ENCODE data around the gene CTSH. TPM values are rescaled to one million over a fixed set of nuclear protein-coding genes. Genes with fewer than 3 reads are reported as not detected.

Gene CTSH
- total RNA-seq, 1 experiment from 2014 or later, result 20.4 TPM

DNA sequence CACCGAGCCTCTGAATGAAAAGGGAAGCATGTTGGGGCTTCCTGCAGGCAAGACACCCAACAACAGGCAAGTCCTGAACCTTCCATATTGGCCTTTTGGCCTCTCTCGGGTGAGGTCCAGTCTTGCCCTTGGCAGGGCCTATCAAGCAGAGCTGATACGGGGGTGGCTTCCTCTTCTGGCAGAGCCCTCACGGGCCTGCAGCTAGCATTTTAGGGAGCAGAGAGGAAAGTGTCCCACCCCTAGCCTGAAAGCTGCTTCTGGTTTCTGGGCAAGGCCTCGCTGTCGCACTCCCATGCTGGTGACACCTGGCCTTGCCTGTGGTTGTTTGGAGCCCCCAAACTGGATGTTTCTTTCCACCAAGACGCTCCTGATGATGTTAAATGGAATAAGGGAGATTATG lies 31.8 kb upstream of the CTSH start (continued):
- TF ChIP-seq CTCF (IDR thresholded peaks at IDR 0.05), result no peak
- no peak for TF ChIP-seq SP1 (CRISPR knock-in tag; conservative IDR thresholded peaks at IDR 0.05)
- no peak for TF ChIP-seq ATF6 (CRISPR knock-in tag; IDR thresholded peaks at IDR 0.05)

DNA sequence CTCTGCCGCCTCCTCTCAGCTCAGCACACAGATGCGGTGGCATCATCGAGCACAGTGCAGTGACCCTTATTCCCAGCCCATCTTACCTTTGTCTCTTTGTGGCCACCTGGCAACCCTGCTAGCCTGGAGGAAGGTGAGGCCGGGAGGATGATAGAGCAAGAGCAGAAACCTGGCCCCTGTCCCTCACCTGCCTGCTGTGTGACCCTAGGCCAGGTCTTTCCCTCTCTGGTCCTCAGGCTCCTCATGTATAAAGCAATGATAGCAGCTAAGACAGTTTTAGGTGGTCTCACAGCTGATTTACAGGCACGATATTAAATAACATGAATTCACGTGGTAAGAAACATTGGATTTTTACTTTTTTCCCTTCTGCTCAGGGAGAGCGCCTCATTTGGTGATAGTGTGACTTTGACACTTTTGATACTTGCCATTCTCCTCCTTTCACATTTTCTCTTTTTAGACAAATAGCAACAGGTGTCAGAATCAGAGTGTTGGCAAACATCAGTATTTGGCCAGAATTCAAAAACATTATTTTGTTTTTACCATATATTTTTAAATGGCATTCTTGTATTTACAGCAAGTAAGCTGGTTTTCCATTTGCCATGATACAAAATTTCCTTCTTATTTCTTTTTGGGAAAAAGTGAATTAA lies 29.5 kb upstream of the CTSH start:
- no peak for TF ChIP-seq JAZF1 (CRISPR knock-in tag; IDR thresholded peaks at IDR 0.05)
- Mint-ChIP-seq H3K9me3 (no peaks in the 10 kb centered on the region), H3K36me3 (no peaks in the 10 kb centered on the region)

DNA sequence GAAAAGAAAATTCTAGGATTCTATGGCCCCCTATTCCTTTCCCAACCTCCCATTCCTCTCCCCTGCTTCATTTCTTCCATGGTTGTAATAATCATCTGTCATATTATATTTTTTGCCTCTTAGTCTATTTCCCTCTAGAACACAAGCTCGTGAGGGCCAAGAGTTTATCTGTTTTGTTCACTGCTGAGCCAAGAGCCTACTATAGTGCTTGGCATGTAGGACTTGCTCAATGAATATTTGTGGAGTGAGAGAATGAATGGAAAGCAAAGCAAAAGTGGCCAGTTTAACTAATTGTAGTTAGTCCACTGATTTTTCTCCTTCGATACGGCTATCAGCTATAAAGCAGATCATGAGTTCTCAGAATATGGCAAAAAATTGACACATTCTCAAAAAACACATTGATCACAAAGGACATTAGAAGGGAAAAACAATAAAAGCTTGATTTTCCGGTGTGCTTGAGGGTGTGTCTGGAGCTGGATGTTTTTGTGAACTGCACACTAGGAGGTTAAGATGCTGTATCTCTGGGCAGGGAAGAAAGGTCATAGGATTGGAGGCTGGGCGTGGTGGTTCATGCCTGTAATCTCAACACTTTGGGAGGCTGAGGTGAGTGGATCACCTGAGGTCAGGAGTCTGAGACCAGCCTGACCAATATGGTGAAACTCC lies 25.0 kb upstream of the CTSH start:
- CTCF ChIA-PET, result interaction anchor here (1.0 to 2.7 kb wide), 2 partner anchors 10 to 38 kb away, joined by 4 to 18 read pairs; no protein-coding TSS in a partner anchor
- peaks cover 44% of the 10 kb centered on the region for H3K4me1 Mint-ChIP-seq
- H3K27me3 Mint-ChIP-seq (ENCODE audit: low read depth), result no peaks in the 10 kb centered on the region
- no peaks in the 10 kb centered on the region for H3K36me3 Mint-ChIP-seq
- H3K4me3 Mint-ChIP-seq, result no peak overlapping the region
- DNase-seq (ENCODE audit: low spot score) (no peak), ATAC-seq (no peak)
- no peaks in the 10 kb centered on the region for H3K9me3 Mint-ChIP-seq
- no peak overlapping the region for H3K27ac Mint-ChIP-seq
- POLR2A ChIA-PET, result interaction anchor here (0.6 kb wide), 1 partner anchor 25 kb away, joined by 4 read pairs; no protein-coding TSS in a partner anchor
- TF ChIP-seq ZNF671 (CRISPR knock-in tag; IDR thresholded peaks at IDR 0.05), result no peak
- TF ChIP-seq TP53 (CRISPR knock-in tag; IDR thresholded peaks at IDR 0.05), result no peak
- TF ChIP-seq ZNF396 (CRISPR knock-in tag; IDR thresholded peaks at IDR 0.05; ENCODE audit: borderline replicate concordance), result no peak
- no peak for TF ChIP-seq RORB (CRISPR knock-in tag; IDR thresholded peaks at IDR 0.05)
- TF ChIP-seq MLX (CRISPR knock-in tag; IDR thresholded peaks at IDR 0.05), result no peak
- TF ChIP-seq E2F5 (CRISPR knock-in tag; IDR thresholded peaks at IDR 0.05), result no peak
- TF ChIP-seq PRRX2 (CRISPR knock-in tag; IDR thresholded peaks at IDR 0.05), result no peak
- TF ChIP-seq, protein P1, sequence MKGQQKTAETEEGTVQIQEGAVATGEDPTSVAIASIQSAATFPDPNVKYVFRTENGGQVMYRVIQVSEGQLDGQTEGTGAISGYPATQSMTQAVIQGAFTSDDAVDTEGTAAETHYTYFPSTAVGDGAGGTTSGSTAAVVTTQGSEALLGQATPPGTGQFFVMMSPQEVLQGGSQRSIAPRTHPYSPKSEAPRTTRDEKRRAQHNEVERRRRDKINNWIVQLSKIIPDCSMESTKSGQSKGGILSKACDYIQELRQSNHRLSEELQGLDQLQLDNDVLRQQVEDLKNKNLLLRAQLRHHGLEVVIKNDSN (CRISPR knock-in tag; IDR thresholded peaks at IDR 0.05), result no peak
- no peak for TF ChIP-seq CBFB (CRISPR knock-in tag; IDR thresholded peaks at IDR 0.05; ENCODE audit: low read depth)
- no peak for TF ChIP-seq SOX15 (CRISPR knock-in tag; IDR thresholded peaks at IDR 0.05)
- no peak for TF ChIP-seq TEAD4 (CRISPR knock-in tag; IDR thresholded peaks at IDR 0.05)
- TF ChIP-seq NR3C1 (CRISPR knock-in tag; conservative IDR thresholded peaks at IDR 0.05; ENCODE audit: low read depth), result no peak
- TF ChIP-seq, protein P2, sequence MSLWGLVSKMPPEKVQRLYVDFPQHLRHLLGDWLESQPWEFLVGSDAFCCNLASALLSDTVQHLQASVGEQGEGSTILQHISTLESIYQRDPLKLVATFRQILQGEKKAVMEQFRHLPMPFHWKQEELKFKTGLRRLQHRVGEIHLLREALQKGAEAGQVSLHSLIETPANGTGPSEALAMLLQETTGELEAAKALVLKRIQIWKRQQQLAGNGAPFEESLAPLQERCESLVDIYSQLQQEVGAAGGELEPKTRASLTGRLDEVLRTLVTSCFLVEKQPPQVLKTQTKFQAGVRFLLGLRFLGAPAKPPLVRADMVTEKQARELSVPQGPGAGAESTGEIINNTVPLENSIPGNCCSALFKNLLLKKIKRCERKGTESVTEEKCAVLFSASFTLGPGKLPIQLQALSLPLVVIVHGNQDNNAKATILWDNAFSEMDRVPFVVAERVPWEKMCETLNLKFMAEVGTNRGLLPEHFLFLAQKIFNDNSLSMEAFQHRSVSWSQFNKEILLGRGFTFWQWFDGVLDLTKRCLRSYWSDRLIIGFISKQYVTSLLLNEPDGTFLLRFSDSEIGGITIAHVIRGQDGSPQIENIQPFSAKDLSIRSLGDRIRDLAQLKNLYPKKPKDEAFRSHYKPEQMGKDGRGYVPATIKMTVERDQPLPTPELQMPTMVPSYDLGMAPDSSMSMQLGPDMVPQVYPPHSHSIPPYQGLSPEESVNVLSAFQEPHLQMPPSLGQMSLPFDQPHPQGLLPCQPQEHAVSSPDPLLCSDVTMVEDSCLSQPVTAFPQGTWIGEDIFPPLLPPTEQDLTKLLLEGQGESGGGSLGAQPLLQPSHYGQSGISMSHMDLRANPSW (CRISPR knock-in tag; conservative IDR thresholded peaks at IDR 0.05; ENCODE audit: low read depth), result no peak
- TF ChIP-seq, protein P3, sequence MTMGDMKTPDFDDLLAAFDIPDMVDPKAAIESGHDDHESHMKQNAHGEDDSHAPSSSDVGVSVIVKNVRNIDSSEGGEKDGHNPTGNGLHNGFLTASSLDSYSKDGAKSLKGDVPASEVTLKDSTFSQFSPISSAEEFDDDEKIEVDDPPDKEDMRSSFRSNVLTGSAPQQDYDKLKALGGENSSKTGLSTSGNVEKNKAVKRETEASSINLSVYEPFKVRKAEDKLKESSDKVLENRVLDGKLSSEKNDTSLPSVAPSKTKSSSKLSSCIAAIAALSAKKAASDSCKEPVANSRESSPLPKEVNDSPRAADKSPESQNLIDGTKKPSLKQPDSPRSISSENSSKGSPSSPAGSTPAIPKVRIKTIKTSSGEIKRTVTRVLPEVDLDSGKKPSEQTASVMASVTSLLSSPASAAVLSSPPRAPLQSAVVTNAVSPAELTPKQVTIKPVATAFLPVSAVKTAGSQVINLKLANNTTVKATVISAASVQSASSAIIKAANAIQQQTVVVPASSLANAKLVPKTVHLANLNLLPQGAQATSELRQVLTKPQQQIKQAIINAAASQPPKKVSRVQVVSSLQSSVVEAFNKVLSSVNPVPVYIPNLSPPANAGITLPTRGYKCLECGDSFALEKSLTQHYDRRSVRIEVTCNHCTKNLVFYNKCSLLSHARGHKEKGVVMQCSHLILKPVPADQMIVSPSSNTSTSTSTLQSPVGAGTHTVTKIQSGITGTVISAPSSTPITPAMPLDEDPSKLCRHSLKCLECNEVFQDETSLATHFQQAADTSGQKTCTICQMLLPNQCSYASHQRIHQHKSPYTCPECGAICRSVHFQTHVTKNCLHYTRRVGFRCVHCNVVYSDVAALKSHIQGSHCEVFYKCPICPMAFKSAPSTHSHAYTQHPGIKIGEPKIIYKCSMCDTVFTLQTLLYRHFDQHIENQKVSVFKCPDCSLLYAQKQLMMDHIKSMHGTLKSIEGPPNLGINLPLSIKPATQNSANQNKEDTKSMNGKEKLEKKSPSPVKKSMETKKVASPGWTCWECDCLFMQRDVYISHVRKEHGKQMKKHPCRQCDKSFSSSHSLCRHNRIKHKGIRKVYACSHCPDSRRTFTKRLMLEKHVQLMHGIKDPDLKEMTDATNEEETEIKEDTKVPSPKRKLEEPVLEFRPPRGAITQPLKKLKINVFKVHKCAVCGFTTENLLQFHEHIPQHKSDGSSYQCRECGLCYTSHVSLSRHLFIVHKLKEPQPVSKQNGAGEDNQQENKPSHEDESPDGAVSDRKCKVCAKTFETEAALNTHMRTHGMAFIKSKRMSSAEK (CRISPR knock-in tag; IDR thresholded peaks at IDR 0.05; ENCODE audit: borderline replicate concordance), result no peak
- TF ChIP-seq RELA (CRISPR knock-in tag; IDR thresholded peaks at IDR 0.05; ENCODE audit: borderline replicate concordance), result no peak

More for the DNA sequence above, 29.5 kb upstream of the CTSH start:
- H3K27me3 Mint-ChIP-seq (ENCODE audit: low read depth), result peaks cover 16% of the 10 kb centered on the region
- H3K4me3 Mint-ChIP-seq, result no peak overlapping the region
- ATAC-seq (no peak), DNase-seq (ENCODE audit: low spot score) (no peak)
- peaks cover 36% of the 10 kb centered on the region for H3K4me1 Mint-ChIP-seq
- ChIA-PET CTCF (interaction anchor here (0.8 to 5.5 kb wide), 2 partner anchors 31 to 33 kb away, joined by 5 to 69 read pairs; no protein-coding TSS in a partner anchor), POLR2A (no interaction called here)
- H3K27ac Mint-ChIP-seq, result no peak overlapping the region
